B cell (primary cell): ENCODE measurements around the gene TMEM244. TPM values are rescaled to one million over a fixed set of nuclear protein-coding genes. Genes with fewer than 3 reads are reported as not detected.

Experiments
- ATAC-seq: fragments of 200-7000 bp; cut with Tn5 transposase; one replicate; pipeline ENCODE4 v1.10.0; 2021; ENCODE audit warnings: low read depth, mild to moderate bottlenecking, moderate number of reproducible peaks, moderate library complexity
- CTCF ChIA-PET: fragments of 350-600 bp; sonication (Branson Sonifier 250); formaldehyde crosslinking; loops from one replicate; lab custom pipeline; 2021; ENCODE audit warnings: antibody characterized with exemption, inconsistent platforms; lab: Charles Lee
- POLR2A ChIA-PET: fragments of 350-600 bp; sonication (Branson Sonifier 250); formaldehyde crosslinking; loops from one replicate; lab custom pipeline; 2021; ENCODE audit warnings: antibody characterized with exemption; lab: Charles Lee
- DNase-seq: peaks from one replicate; pipeline ENCODE4 v3.0.0; 2013
- H2AFZ ChIP-seq: 2 replicates; pipeline ENCODE4 v1.6.1; 2012; ENCODE audit warnings: mild to moderate bottlenecking, low read depth, low read length; ENCODE audit not compliant: insufficient read depth, poor library complexity, severe bottlenecking
- H3K27ac ChIP-seq, 2 donors: 1 replicate in 1 of 2; 2 replicates in 1 of 2; pipeline ENCODE4 v1.5.1; 2012 to 2013; ENCODE audit warnings: low read length in 2 of 2, mild to moderate bottlenecking in 2 of 2, moderate library complexity in 1 of 2
- H3K27me3 ChIP-seq, 4 experiments: fragments of 200-600 bp in 1 of 4; sonication (generic) in 1 of 4; replicated peaks in 1 of 4; 1 replicate in 2 of 4; 2 replicates in 2 of 4; pipeline versions ENCODE4 v1.6.1 to v1.7.0; 2013 to 2016; ENCODE audit warnings: low read length in 3 of 4, mild to moderate bottlenecking in 2 of 4, mixed read lengths in 1 of 4, moderate library complexity in 1 of 4; ENCODE audit not compliant: insufficient read depth in 4 of 4, control insufficient read depth in 3 of 4; ENCODE audit errors: control extremely low read depth in 1 of 4
- H3K36me3 ChIP-seq, 2 experiments: replicated peaks in 1 of 2; 1 replicate in 1 of 2; 2 replicates in 1 of 2; pipeline versions ENCODE4 v1.6.1 to v1.7.1; 2013; ENCODE audit warnings: low read length in 1 of 2; ENCODE audit not compliant: insufficient read depth in 2 of 2, control insufficient read depth in 1 of 2; ENCODE audit errors: control extremely low read depth in 1 of 2, extremely low read depth in 1 of 2
- H3K4me1 ChIP-seq, 2 donors: fragments of 200-600 bp in 1 of 2; sonication (generic) in 1 of 2; 1 replicate in 1 of 2; 2 replicates in 1 of 2; pipeline versions ENCODE4 v1.5.1 to v1.6.1; 2013 to 2017; ENCODE audit warnings: low read length in 2 of 2; ENCODE audit not compliant: control insufficient read depth in 2 of 2, insufficient read depth in 2 of 2
- H3K4me2 ChIP-seq: replicated peaks from 2 replicates; pipeline ENCODE3; 2012; ENCODE audit warnings: mild to moderate bottlenecking, low read depth, low read length; ENCODE audit not compliant: poor library complexity, severe bottlenecking
- H3K4me3 ChIP-seq, 5 experiments: fragments of 200-600 bp in 1 of 5; sonication (generic) in 1 of 5; 1 replicate in 3 of 5; 2 replicates in 2 of 5; pipeline versions ENCODE4 v1.5.1 to v1.7.0; 2011 to 2016; ENCODE audit warnings: low read length in 4 of 5, mild to moderate bottlenecking in 4 of 5, low read depth in 2 of 5, control low read depth in 1 of 5, moderate library complexity in 1 of 5; ENCODE audit not compliant: insufficient read depth in 1 of 5; ENCODE audit errors: control extremely low read depth in 1 of 5, extremely low read depth in 1 of 5
- H3K79me2 ChIP-seq: fragments of 200-600 bp; sonication (generic); one replicate; pipeline ENCODE4 v1.6.0; 2016; ENCODE audit warnings: low read length; ENCODE audit not compliant: control insufficient read depth, insufficient read depth
- H3K9ac ChIP-seq: fragments of 200-600 bp; sonication (generic); 2 replicates; pipeline ENCODE4 v1.6.1; 2017; ENCODE audit warnings: mild to moderate bottlenecking, low read length, moderate library complexity
- H3K9me3 ChIP-seq, 3 donors: one replicate each; pipeline versions ENCODE4 v1.6.1 to v1.7.1; 2013; ENCODE audit warnings: low read length in 2 of 3; ENCODE audit not compliant: control insufficient read depth in 2 of 3, insufficient read depth in 1 of 3; ENCODE audit errors: control extremely low read depth in 1 of 3
- H4K20me1 ChIP-seq: 2 replicates; pipeline ENCODE4 v1.6.0; 2012; ENCODE audit warnings: mild to moderate bottlenecking, low read length; ENCODE audit not compliant: insufficient read depth, control insufficient read depth, poor library complexity, severe bottlenecking
- H3K27ac Mint-ChIP-seq: one replicate; pipeline ENCODE4 v1.8.0; 2021; ENCODE audit warnings: mixed read lengths
- H3K27me3 Mint-ChIP-seq: one replicate; pipeline ENCODE4 v1.8.0; 2021; ENCODE audit warnings: mixed read lengths
- H3K4me1 Mint-ChIP-seq: one replicate; pipeline ENCODE4 v1.8.0; 2021; ENCODE audit warnings: mixed read lengths
- H3K4me3 Mint-ChIP-seq: one replicate; pipeline ENCODE4 v1.8.0; 2021; ENCODE audit warnings: mixed read lengths
- H3K9me3 Mint-ChIP-seq: one replicate; pipeline ENCODE4 v1.8.0; 2022; ENCODE audit warnings: mixed read lengths; ENCODE audit not compliant: insufficient read depth
- CTCF ChIP-seq: fragments of 200-600 bp; IDR thresholded peaks from one replicate; pipeline ENCODE4 v1.8.0; 2022; ENCODE audit warnings: antibody characterized with exemption, mild to moderate bottlenecking
- EZH2 ChIP-seq: IDR thresholded peaks from 2 replicates; pipeline ENCODE4 v1.6.1; 2012; ENCODE audit warnings: borderline replicate concordance, low read depth, mild to moderate bottlenecking, moderate library complexity, low read length; ENCODE audit not compliant: insufficient read depth, poor library complexity, severe bottlenecking
- WGBS: methylation state at CpG from one replicate; pipeline ENCODE4 v1.1.5; 2013; ENCODE audit warnings: missing lambda C conversion rate; ENCODE audit not compliant: insufficient coverage; 5-methylcytosine and 5-hydroxymethylcytosine counted together
- intact Hi-C: fragments of 100-400 bp; cut with micrococcal nuclease; formaldehyde crosslinking; loops from one replicate; pipeline ENCODE4 v1.10.0; 2022
- polyA minus RNA-seq: library from RNA; depleted of rRNA, polyadenylated mRNA; stranded (reverse); fragments of >200 nt; gene quantifications from 2 replicates; pipeline ENCODE4 v1.2.3, GENCODE V29; 2012
- polyA plus RNA-seq: library from polyadenylated mRNA; depleted of rRNA; stranded (reverse); fragments of >200 nt; gene quantifications from 2 replicates; pipeline ENCODE4 v1.2.3, GENCODE V29; 2012
- total RNA-seq, 2 donors: library from RNA; stranded (reverse); fragments of 120-200 nt in 1 of 2; gene quantifications; 1 replicate in 1 of 2; 2 replicates in 1 of 2; pipeline versions ENCODE4 v1.2.3 to v1.2.4, GENCODE V29; 2013 to 2022

Gene TMEM244
- total RNA-seq = not detected in 2 replicates
- not detected for total RNA-seq (2013)
- not detected in 2 replicates for polyA plus RNA-seq
- polyA minus RNA-seq = not detected in 2 replicates

- TF ChIP-seq EZH2 (no peak), CTCF (no peak)
- ATAC-seq (peak; percentile 17), DNase-seq (no peak)
- Histone ChIP-seq H2AFZ (peak within 1 kb of the TSS; percentile 11), H3K4me3 (peak within 1 kb of the TSS in 1 of 5 experiments; percentile 31), H3K36me3 (no peaks in the 10 kb centered on the region), H3K79me2 (no peaks in the 10 kb centered on the region), H3K27me3 (no peaks in the 10 kb centered on the region), H3K9ac (peak within 1 kb of the TSS; percentile 10), H3K4me1 (no peaks in the 10 kb centered on the region), H3K4me2 (peak within 1 kb of the TSS; percentile 1), H3K27ac (no peak within 1 kb of the TSS), H3K9me3 (peaks cover 2 to 3% (median 3%) of the 10 kb centered on the region in 3 donors), H4K20me1 (no peaks in the 10 kb centered on the region)
- WGBS = 97% methylated on average over 11 of the region's 14 CpGs
- Mint-ChIP-seq H3K27me3 (no peaks in the 10 kb centered on the region), H3K27ac (peak within 1 kb of the TSS; percentile 47), H3K4me3 (peak within 1 kb of the TSS; percentile 48), H3K9me3 (peaks cover 1% of the 10 kb centered on the region), H3K4me1 (peaks cover 10% of the 10 kb centered on the region)
- intact Hi-C loops = loop anchor here (10.0 kb wide), 1 partner anchor 86 kb away; no protein-coding TSS in a partner anchor
- POLR2A ChIA-PET = interaction anchor here (0.7 kb wide), 1 partner anchor 15 kb away, joined by 3 read pairs; no protein-coding TSS in a partner anchor
- CTCF ChIA-PET = no interaction called here
These were observed at the start of gene TMEM244 for GRCh38 chr6:129860908-129861665. TMEM244 (minus strand) TSS chr6:129861315; CDS start chr6:129861188, 127 bp downstream.

GRCh38 chr6:129908858-129909257, 47.7 kb upstream of the TMEM244 start:
- no peak for TF ChIP-seq CTCF
- TF ChIP-seq EZH2 = no peak
- ChIA-PET POLR2A (no interaction called here), CTCF (no interaction called here)
- no peaks in the 10 kb centered on the region for H4K20me1 ChIP-seq
- H3K4me3 ChIP-seq = no peak overlapping the region
- no peaks in the 10 kb centered on the region for H3K36me3 ChIP-seq
- H2AFZ ChIP-seq = no peak overlapping the region
- Mint-ChIP-seq H3K4me1 (peaks cover 2% of the 10 kb centered on the region), H3K27ac (no peak overlapping the region), H3K27me3 (no peaks in the 10 kb centered on the region), H3K4me3 (no peak overlapping the region), H3K9me3 (no peaks in the 10 kb centered on the region)
- H3K79me2 ChIP-seq = no peaks in the 10 kb centered on the region
- no peak overlapping the region for H3K27ac ChIP-seq
- H3K4me2 ChIP-seq = no peak overlapping the region
- intact Hi-C loops = no loop called here
- H3K27me3 ChIP-seq = no peaks in the 10 kb centered on the region
- H3K4me1 ChIP-seq = no peaks in the 10 kb centered on the region
- ATAC-seq = no peak
- no peaks in the 10 kb centered on the region for H3K9me3 ChIP-seq
- no peak for DNase-seq
- H3K9ac ChIP-seq = no peak overlapping the region
